Nasal cavity respiratory epithelium epithelial cell of viscerocranial mucosa (primary cell): ENCODE data around the gene RAVER2. TPM values are rescaled to one million over a fixed set of nuclear protein-coding genes. Genes with fewer than 3 reads are reported as not detected.

Experiments used
- total RNA-seq: library from RNA; depleted of rRNA; stranded (reverse); fragments of >200 nt; gene quantifications from 2 replicates; pipeline ENCODE4 v1.2.3, GENCODE V29; 2014

The RAVER2 gene
- total RNA-seq, result 8.5 and 15.8 TPM in 2 replicates

GRCh38 chr1:64744492-64745180 lies at the start of gene RAVER2:
Gene RAVER2 (plus strand): TSS chr1:64745075. CDS start chr1:64745173, 98 bp downstream.

Other genes with a start within 250 kb of the RAVER2 start
- gene JAK1, start 221.5 kb downstream of the RAVER2 start, total RNA-seq, result 82.7 and 118 TPM in 2 replicates